IMR-90 (cell line): ENCODE measurements around the gene ANKRD10. TPM values are rescaled to one million over a fixed set of nuclear protein-coding genes. Genes with fewer than 3 reads are reported as not detected.
A peak's percentile ranks its signal among the peaks of the same experiment; 100 is the strongest.

Experiments used
- ATAC-seq: fragments of 200-7000 bp; cut with Tn5 transposase; 2 replicates; pipeline ENCODE4 v1.9.1; 2020; ENCODE audit warnings: low read depth, mild to moderate bottlenecking, moderate library complexity
- BruUV-seq: library from RNA; stranded (reverse); fragments of 400-500 nt; replicated peaks from 2 replicates; lab custom pipeline; 2021; lab: Mats Ljungman, UMichigan
- CTCF ChIA-PET: fragments of 300-600 bp; formaldehyde crosslinking; extraction: SDS; loops from one replicate; lab custom pipeline; 2021; ENCODE audit warnings: antibody characterized with exemption; lab: Yijun Ruan, JAX
- POLR2A ChIA-PET: fragments of 300-600 bp; sonication (Branson Sonifier 250); formaldehyde crosslinking; loops from one replicate; lab custom pipeline; 2022; ENCODE audit warnings: antibody characterized with exemption; ENCODE audit not compliant: unreplicated experiment; lab: Charles Lee
- DNase-seq: peaks from one replicate; pipeline ENCODE4 v3.0.0; 2013
- H2AFZ ChIP-seq: replicated peaks from 2 replicates; pipeline ENCODE3; 2013; ENCODE audit warnings: low read length, mild to moderate bottlenecking; ENCODE audit not compliant: poor library complexity
- H2AK5ac ChIP-seq: 2 replicates; pipeline ENCODE4 v1.6.1; 2013; ENCODE audit warnings: low read depth, low read length, inconsistent platforms
- H2AK9ac ChIP-seq: replicated peaks from 2 replicates; pipeline ENCODE3; 2013; ENCODE audit warnings: mild to moderate bottlenecking, low read depth, low read length, moderate library complexity; ENCODE audit not compliant: poor library complexity
- H2BK120ac ChIP-seq: 2 replicates; pipeline ENCODE4 v1.6.1; 2013; ENCODE audit warnings: low read depth, low read length, inconsistent platforms
- H2BK15ac ChIP-seq: 3 replicates; pipeline ENCODE4 v1.6.1; 2013; ENCODE audit warnings: low read depth, low read length, inconsistent platforms
- H2BK20ac ChIP-seq: 2 replicates; pipeline ENCODE4 v1.6.1; 2013; ENCODE audit warnings: low read depth, mild to moderate bottlenecking, inconsistent platforms, low read length, moderate library complexity
- H2BK5ac ChIP-seq: 2 replicates; pipeline ENCODE4 v1.6.1; 2013; ENCODE audit warnings: mild to moderate bottlenecking, low read depth, low read length, inconsistent platforms; ENCODE audit not compliant: poor library complexity, severe bottlenecking
- H3K14ac ChIP-seq: replicated peaks from 2 replicates; pipeline ENCODE4 v1.6.1; 2013; ENCODE audit warnings: low read depth, low read length, inconsistent platforms
- H3K18ac ChIP-seq: 2 replicates; pipeline ENCODE4 v1.6.1; 2013; ENCODE audit warnings: low read depth, low read length, control low read depth
- H3K23ac ChIP-seq: 2 replicates; pipeline ENCODE4 v1.6.1; 2013; ENCODE audit warnings: low read depth, low read length, inconsistent platforms
- H3K27ac ChIP-seq: 2 replicates; pipeline ENCODE4 v1.5.1; 2013; ENCODE audit warnings: mild to moderate bottlenecking, control low read depth, low read length; ENCODE audit not compliant: insufficient read depth
- H3K27me3 ChIP-seq: 2 replicates; pipeline ENCODE4 v1.6.1; 2013; ENCODE audit warnings: low read length; ENCODE audit not compliant: control insufficient read depth, insufficient read depth
- H3K36me3 ChIP-seq: 2 replicates; pipeline ENCODE4 v1.6.1; 2013; ENCODE audit warnings: low read length, mixed read lengths; ENCODE audit not compliant: control insufficient read depth, insufficient read depth
- H3K4ac ChIP-seq: 2 replicates; pipeline ENCODE4 v1.6.1; 2013; ENCODE audit warnings: low read depth, low read length, inconsistent platforms
- H3K4me1 ChIP-seq: 2 replicates; pipeline ENCODE4 v1.6.1; 2013; ENCODE audit warnings: low read length, mixed read lengths; ENCODE audit not compliant: control insufficient read depth, insufficient read depth
- H3K4me2 ChIP-seq: 2 replicates; pipeline ENCODE4 v1.6.1; 2013; ENCODE audit warnings: low read depth, mild to moderate bottlenecking, control low read depth, low read length, moderate library complexity
- H3K4me3 ChIP-seq: 2 replicates; pipeline ENCODE4 v1.5.1; 2013; ENCODE audit warnings: low read depth, mild to moderate bottlenecking, control low read depth, low read length, moderate library complexity; ENCODE audit not compliant: insufficient read depth
- H3K56ac ChIP-seq: 2 replicates; pipeline ENCODE4 v1.6.1; 2013; ENCODE audit warnings: low read length, inconsistent platforms; ENCODE audit not compliant: insufficient read depth; ENCODE audit errors: extremely low read depth
- H3K79me1 ChIP-seq, 2 experiments: 2 replicates each; pipeline ENCODE4 v1.6.1; 2013; ENCODE audit warnings: low read length in 2 of 2, inconsistent platforms in 1 of 2, low read depth in 1 of 2
- H3K9ac ChIP-seq: 2 replicates; pipeline ENCODE4 v1.6.1; 2013; ENCODE audit warnings: low read depth, low read length, control low read depth
- H3K9me1 ChIP-seq: 2 replicates; pipeline ENCODE4 v1.6.1; 2013; ENCODE audit warnings: low read length, inconsistent platforms; ENCODE audit not compliant: insufficient read depth
- H3K9me3 ChIP-seq: 2 replicates; pipeline ENCODE4 v1.6.1; 2013; ENCODE audit warnings: low read length; ENCODE audit not compliant: control insufficient read depth, insufficient read depth
- H4K20me1 ChIP-seq: 2 replicates; pipeline ENCODE4 v1.6.1; 2013; ENCODE audit warnings: low read length, inconsistent platforms; ENCODE audit not compliant: insufficient read depth
- H4K5ac ChIP-seq: 2 replicates; pipeline ENCODE4 v1.6.1; 2013; ENCODE audit warnings: mild to moderate bottlenecking, low read depth, low read length, control low read depth
- H4K8ac ChIP-seq, 2 experiments: 2 replicates each; pipeline ENCODE4 v1.6.1; 2013; ENCODE audit warnings: low read depth in 2 of 2, low read length in 2 of 2, control low read depth in 1 of 2, inconsistent platforms in 1 of 2
- H4K91ac ChIP-seq: 2 replicates; pipeline ENCODE4 v1.6.1; 2013; ENCODE audit warnings: low read depth, low read length, inconsistent platforms; ENCODE audit not compliant: insufficient read depth
- BHLHE40 ChIP-seq: fragments of 150-350 bp; IDR thresholded peaks from 2 replicates; pipeline ENCODE4 v1.6.1; 2016; ENCODE audit warnings: mild to moderate bottlenecking, low read depth, low read length
- CEBPB ChIP-seq: IDR thresholded peaks from 2 replicates; pipeline ENCODE4 v1.6.1; 2012; ENCODE audit warnings: low read depth, low read length, improper control_type of control experiment
- CHD1 ChIP-seq: IDR thresholded peaks from 2 replicates; pipeline ENCODE4 v1.6.1; 2012; ENCODE audit warnings: low read depth, low read length, improper control_type of control experiment
- CTCF ChIP-seq: conservative IDR thresholded peaks from 2 replicates; pipeline ENCODE4 v1.5.1; 2012; ENCODE audit warnings: mild to moderate bottlenecking, low read depth, low read length, improper control_type of control experiment
- ELK1 ChIP-seq: fragments of 150-350 bp; IDR thresholded peaks from 2 replicates; pipeline ENCODE4 v1.6.1; 2016; ENCODE audit warnings: low read depth, mild to moderate bottlenecking, low read length, moderate library complexity, borderline replicate concordance
- MAZ ChIP-seq: IDR thresholded peaks from 2 replicates; pipeline ENCODE4 v1.6.1; 2012; ENCODE audit warnings: low read depth, mild to moderate bottlenecking, low read length, improper control_type of control experiment, moderate library complexity, borderline replicate concordance
- NFE2L2 ChIP-seq: fragments of 150-350 bp; IDR thresholded peaks from 2 replicates; pipeline ENCODE4 v1.6.1; 2016; ENCODE audit warnings: low read depth, mild to moderate bottlenecking, low read length
- POLR2A ChIP-seq: IDR thresholded peaks from 2 replicates; pipeline ENCODE4 v1.6.1; 2012; ENCODE audit warnings: mild to moderate bottlenecking, low read depth, low read length
- RAD21 ChIP-seq: IDR thresholded peaks from 2 replicates; pipeline ENCODE4 v1.6.1; 2012; ENCODE audit warnings: low read length, improper control_type of control experiment
- RCOR1 ChIP-seq: IDR thresholded peaks from 2 replicates; pipeline ENCODE4 v1.6.1; 2012; ENCODE audit warnings: mild to moderate bottlenecking, low read length, improper control_type of control experiment; ENCODE audit not compliant: insufficient replicate concordance
- RFX5 ChIP-seq: IDR thresholded peaks from 2 replicates; pipeline ENCODE4 v1.8.0; 2012; ENCODE audit warnings: low read depth, mild to moderate bottlenecking, low read length, moderate library complexity
- USF2 ChIP-seq: fragments of 150-350 bp; IDR thresholded peaks from 2 replicates; pipeline ENCODE4 v1.6.1; 2017; ENCODE audit warnings: mild to moderate bottlenecking, antibody characterized with exemption, low read length, low read depth
- WGBS, 2 experiments: methylation state at CpG; one replicate each; pipeline versions ENCODE4 v1.1.5 to v1.1.7; 2013; ENCODE audit warnings: missing lambda C conversion rate in 2 of 2; ENCODE audit not compliant: insufficient read length in 1 of 2; ENCODE audit errors: extremely low coverage in 2 of 2; 5-methylcytosine and 5-hydroxymethylcytosine counted together
- dilution Hi-C: fragments of 300-500 bp; cut with HindIII; formaldehyde crosslinking; loops from one replicate; pipeline ENCODE4 v1.14.3; 2018; ENCODE audit warnings: low sequenced_read_pairs; ENCODE audit not compliant: unreplicated experiment
- in situ Hi-C: fragments of 300-500 bp; cut with MboI; formaldehyde crosslinking; loops from 3 replicates; pipeline ENCODE4 v1.14.3; 2019; ENCODE audit warnings: low sequenced_read_pairs, inconsistent platforms, mixed read lengths
- intact Hi-C: fragments of 100-400 bp; cut with micrococcal nuclease; formaldehyde crosslinking; loops from 2 replicates; pipeline ENCODE4 v1.10.0; 2022
- polyA plus RNA-seq, 3 experiments: library from polyadenylated mRNA; depleted of rRNA; stranded (reverse); fragments of >200 nt; gene quantifications; 2 replicates each; pipeline ENCODE4 v1.2.3, GENCODE V29; 2012; ENCODE audit warnings: low replicate concordance in 1 of 3
- total RNA-seq: library from RNA; depleted of rRNA; stranded (reverse); fragments of >200 nt; gene quantifications from 2 replicates; pipeline ENCODE4 v1.2.3, GENCODE V29; 2012

Gene ANKRD10
- total and polyA plus RNA-seq, 2 of the 4 experiments (the other 2 are of a cell fraction), result 18.3 to 31.1 TPM

DNA sequence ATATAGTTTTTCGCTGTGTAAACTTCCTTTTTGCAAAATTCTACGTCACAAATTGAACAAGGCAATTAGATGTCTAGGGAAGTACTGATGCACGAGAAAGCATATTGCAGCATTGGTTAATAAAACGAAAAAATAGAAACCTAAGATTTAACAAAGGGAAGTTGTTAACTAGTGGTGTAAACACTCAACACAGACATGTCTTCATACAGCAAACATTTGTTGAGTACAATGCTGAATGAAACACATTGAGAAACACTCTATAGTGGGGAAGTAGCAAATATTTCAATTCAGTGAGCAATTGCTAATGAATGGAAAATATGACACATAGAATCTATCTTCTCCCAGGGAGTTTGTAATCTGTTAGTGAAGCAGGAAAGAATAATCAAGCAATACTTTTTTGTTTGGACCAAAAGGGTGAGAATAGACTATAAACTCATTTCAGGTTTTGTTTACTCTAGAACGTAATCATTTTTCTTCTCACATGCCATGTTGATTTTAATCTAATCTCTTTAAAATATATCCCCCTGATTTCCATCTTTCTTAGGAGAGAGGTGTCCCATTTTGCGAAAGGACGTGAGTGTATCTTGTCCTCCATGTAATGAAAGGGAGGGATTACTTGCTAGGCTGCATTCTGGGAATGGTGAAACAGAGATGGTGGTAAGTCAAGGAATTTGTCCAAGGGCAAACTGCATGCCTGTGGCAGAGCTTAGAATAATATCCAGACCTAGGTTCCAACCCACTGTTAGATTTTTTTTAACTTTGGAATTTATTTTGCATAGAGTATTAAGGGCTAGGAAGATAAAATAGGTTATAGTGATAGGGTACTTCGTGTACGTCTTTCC lies 1.7 kb upstream of the ANKRD10 start:
- Histone ChIP-seq H3K79me1 (peaks cover 2 to 26% of the 10 kb centered on the region in 2 experiments; a peak in 2 of 4 replicates), H3K14ac (peak overlapping the region; percentile 40), H3K36me3 (no peaks in the 10 kb centered on the region), H4K5ac (no peak overlapping the region), H3K4me2 (peak overlapping the region; percentile 99), H2AK9ac (no peak overlapping the region), H3K23ac (peak overlapping the region; percentile 4; the same call in 1 of the 2 replicates), H3K27me3 (no peaks in the 10 kb centered on the region), H4K20me1 (peaks cover 30% of the 10 kb centered on the region), H3K56ac (no peak overlapping the region; the same call in 1 of the 2 replicates), H3K4ac (peak overlapping the region; percentile 72), H3K27ac (peak overlapping the region; percentile 100; the same call in 1 of the 2 replicates), H3K4me1 (peaks cover 5% of the 10 kb centered on the region), H2BK5ac (peak overlapping the region; percentile 98), H4K91ac (no peak overlapping the region), H3K18ac (peak overlapping the region; percentile 10; the same call in 1 of the 2 replicates), H3K9ac (no peak overlapping the region; the same call in 1 of the 2 replicates), H2BK20ac (peak overlapping the region; percentile 37; the same call in 1 of the 2 replicates), H4K8ac (peak overlapping the region; percentile 3 to 61; a peak in 3 of 4 replicates), H3K4me3 (no peak overlapping the region; the same call in 1 of the 2 replicates), H2BK15ac (no peak overlapping the region), H2AFZ (no peak overlapping the region), H3K9me1 (peaks cover 7% of the 10 kb centered on the region), H2BK120ac (peak overlapping the region; percentile 76), H2AK5ac (no peak overlapping the region), H3K9me3 (no peaks in the 10 kb centered on the region)
- ChIA-PET POLR2A (no interaction called here), CTCF (interaction anchor here (0.6 to 1.0 kb wide), 2 partner anchors 9 to 102 kb away, joined by 4 to 5 read pairs; no protein-coding TSS in a partner anchor)
- intact Hi-C loops (loop anchor here (2.0 to 5.0 kb wide), 2 partner anchors 38 to 236 kb away; no protein-coding TSS in a partner anchor), in situ Hi-C loops (loop anchor here (5.0 kb wide), 1 partner anchor 36 kb away; no protein-coding TSS in a partner anchor), dilution Hi-C loops (no loop called here)
- DNase-seq (peak; percentile 79), ATAC-seq (peak; percentile 2; the same call in 1 of the 2 replicates)
- no TSS peak for BruUV-seq
- no CpG with 5 or more reads among the region's 9 CpGs for WGBS, 2 experiments
- peak; percentile 7; the same call in 1 of the 2 replicates for TF ChIP-seq BHLHE40
- TF ChIP-seq RAD21, result no peak
- peak; percentile 72 for TF ChIP-seq CEBPB
- TF ChIP-seq ELK1, result no peak
- no peak for TF ChIP-seq CHD1
- no peak for TF ChIP-seq CTCF
- no peak for TF ChIP-seq RFX5
- no peak for TF ChIP-seq MAZ
- peak; percentile 38; the same call in 1 of the 2 replicates for TF ChIP-seq NFE2L2
- peak; percentile 34; the same call in 1 of the 2 replicates for TF ChIP-seq POLR2A
- TF ChIP-seq RCOR1, result no peak
- no peak for TF ChIP-seq USF2
